GM23338 (cell line): ENCODE measurements around the gene DYRK3. TPM values are rescaled to one million over a fixed set of nuclear protein-coding genes. Genes with fewer than 3 reads are reported as not detected.

ENCODE experiments used
- ATAC-seq: fragments of 200-7000 bp; cut with Tn5 transposase; 3 replicates; pipeline ENCODE4 v1.9.1; 2020
- DNase-seq: peaks from one replicate; pipeline ENCODE4 v3.0.0-alpha.2; 2015; ENCODE audit warnings: low spot score
- H2AFZ ChIP-seq: fragments of 200-600 bp; sonication (generic); 2 replicates; pipeline ENCODE4 v1.8.0; 2016; ENCODE audit warnings: antibody characterized with exemption, mild to moderate bottlenecking, moderate library complexity
- H3F3A ChIP-seq: fragments of 200-600 bp; sonication (generic); replicated peaks from 2 replicates; pipeline ENCODE4 v1.8.0; 2017; ENCODE audit warnings: antibody characterized with exemption, mixed run types, low read depth
- H3K27ac ChIP-seq: fragments of 200-600 bp; sonication (generic); 2 replicates; pipeline ENCODE4 v1.6.1; 2016; ENCODE audit warnings: low read depth
- H3K27me3 ChIP-seq: fragments of 200-600 bp; sonication (generic); 2 replicates; pipeline ENCODE4 v1.8.0; 2016; ENCODE audit warnings: mild to moderate bottlenecking, mixed run types, moderate library complexity; ENCODE audit not compliant: insufficient read depth
- H3K36me3 ChIP-seq: fragments of 200-600 bp; sonication (generic); 2 replicates; pipeline ENCODE4 v1.8.0; 2016; ENCODE audit warnings: mild to moderate bottlenecking; ENCODE audit not compliant: insufficient read depth
- H3K4me1 ChIP-seq: fragments of 200-600 bp; sonication (generic); 2 replicates; pipeline ENCODE4 v1.8.0; 2016; ENCODE audit warnings: mild to moderate bottlenecking, moderate library complexity; ENCODE audit not compliant: insufficient read depth
- H3K4me2 ChIP-seq: fragments of 200-600 bp; sonication (generic); 2 replicates; pipeline ENCODE4 v1.7.1; 2017; ENCODE audit warnings: mixed run types
- H3K4me3 ChIP-seq: fragments of 200-600 bp; sonication (generic); 2 replicates; pipeline ENCODE4 v1.6.1; 2016; ENCODE audit warnings: mixed run types
- H3K79me2 ChIP-seq: fragments of 200-600 bp; sonication (generic); replicated peaks from 2 replicates; pipeline ENCODE4 v1.8.0; 2017; ENCODE audit warnings: mild to moderate bottlenecking; ENCODE audit not compliant: insufficient read depth
- H3K9me2 ChIP-seq: fragments of 200-600 bp; sonication (generic); 2 replicates; pipeline ENCODE4 v1.8.0; 2017; ENCODE audit not compliant: insufficient read depth
- H4K20me1 ChIP-seq: fragments of 200-600 bp; sonication (generic); replicated peaks from 2 replicates; pipeline ENCODE4 v1.8.0; 2017; ENCODE audit warnings: mild to moderate bottlenecking; ENCODE audit not compliant: insufficient read depth
- H3K27ac Mint-ChIP-seq: 2 replicates; pipeline ENCODE4 v1.8.0; 2020; ENCODE audit warnings: inconsistent platforms, mild to moderate bottlenecking, moderate library complexity, mixed read lengths
- H3K27me3 Mint-ChIP-seq: 3 replicates; pipeline ENCODE4 v1.8.0; 2022; ENCODE audit warnings: low read depth, mild to moderate bottlenecking, moderate library complexity, mixed read lengths, inconsistent platforms; ENCODE audit not compliant: insufficient read depth, poor library complexity
- H3K36me3 Mint-ChIP-seq: 3 replicates; pipeline ENCODE4 v1.8.0; 2021; ENCODE audit warnings: low read depth, mild to moderate bottlenecking, inconsistent platforms, moderate library complexity, mixed read lengths
- H3K4me1 Mint-ChIP-seq: 3 replicates; pipeline ENCODE4 v1.8.0; 2020; ENCODE audit warnings: mild to moderate bottlenecking, inconsistent platforms, mixed read lengths
- H3K4me3 Mint-ChIP-seq: 3 replicates; pipeline ENCODE4 v1.8.0; 2021; ENCODE audit warnings: moderate library complexity, mild to moderate bottlenecking, inconsistent platforms, mixed read lengths
- H3K9me3 Mint-ChIP-seq: 3 replicates; pipeline ENCODE4 v1.8.0; 2020; ENCODE audit warnings: moderate library complexity, mild to moderate bottlenecking, inconsistent platforms, mixed read lengths
- CREB1 ChIP-seq: fragments of 250-450 bp; sonication (Bioruptor Pico); IDR thresholded peaks from 2 replicates; pipeline ENCODE4 v1.5.0; 2020; ENCODE audit warnings: low read depth, mild to moderate bottlenecking, moderate library complexity
- EZH2 ChIP-seq: fragments of 200-600 bp; sonication (generic); IDR thresholded peaks from one replicate; pipeline ENCODE4 v1.8.0; 2017; ENCODE audit warnings: antibody characterized with exemption, mild to moderate bottlenecking, low read depth; ENCODE audit not compliant: unreplicated experiment
- JUNB ChIP-seq: IDR thresholded peaks from one replicate; pipeline ENCODE4 v1.6.1; 2016; ENCODE audit warnings: antibody characterized with exemption; ENCODE audit not compliant: unreplicated experiment
- NANOG ChIP-seq: IDR thresholded peaks from 2 replicates; pipeline ENCODE4 v1.6.1; 2016; ENCODE audit warnings: antibody characterized with exemption, borderline replicate concordance
- POLR2AphosphoS5 ChIP-seq: IDR thresholded peaks from 2 replicates; pipeline ENCODE4 v1.6.1; 2016; ENCODE audit warnings: antibody characterized with exemption, low read depth
- STAT1 ChIP-seq: IDR thresholded peaks from one replicate; pipeline ENCODE4 v1.6.1; 2016; ENCODE audit warnings: antibody characterized with exemption; ENCODE audit not compliant: unreplicated experiment
- ZNF114 ChIP-seq: fragments of 250-450 bp; sonication (Bioruptor Pico); IDR thresholded peaks from 2 replicates; pipeline ENCODE4 v1.5.0; 2020; ENCODE audit warnings: mild to moderate bottlenecking, moderate library complexity
- ZNF331 ChIP-seq: fragments of 250-450 bp; sonication (Bioruptor Pico); IDR thresholded peaks from 2 replicates; pipeline ENCODE4 v1.5.0; 2020; ENCODE audit warnings: low read depth, mild to moderate bottlenecking, moderate library complexity
- polyA plus RNA-seq: library from polyadenylated mRNA; unstranded; fragments of >200 nt; fragmentation: Nextera tagmentation; extraction: Ambion mirVana; gene quantifications from 2 replicates; pipeline ENCODE4 v1.2.1, GENCODE V29; 2016
- total RNA-seq: library from RNA; depleted of rRNA; stranded (reverse); fragments of >200 nt; shearing (Covaris generic); gene quantifications from 2 replicates; pipeline ENCODE4 v1.2.3, GENCODE V29; 2014
- TF ChIP-seq, protein P1 (sequence below): fragments of 250-450 bp; sonication (Bioruptor Pico); IDR thresholded peaks from 2 replicates; pipeline ENCODE4 v1.5.0; 2020; ENCODE audit warnings: mild to moderate bottlenecking, moderate library complexity
- TF ChIP-seq, protein P2 (sequence below): IDR thresholded peaks from 2 replicates; pipeline ENCODE4 v1.6.1; 2016; ENCODE audit warnings: antibody characterized with exemption

DYRK3 gene
- total and polyA plus RNA-seq, 2 experiments from 2014 or later: 2.9 to 9.5 TPM

DNA sequence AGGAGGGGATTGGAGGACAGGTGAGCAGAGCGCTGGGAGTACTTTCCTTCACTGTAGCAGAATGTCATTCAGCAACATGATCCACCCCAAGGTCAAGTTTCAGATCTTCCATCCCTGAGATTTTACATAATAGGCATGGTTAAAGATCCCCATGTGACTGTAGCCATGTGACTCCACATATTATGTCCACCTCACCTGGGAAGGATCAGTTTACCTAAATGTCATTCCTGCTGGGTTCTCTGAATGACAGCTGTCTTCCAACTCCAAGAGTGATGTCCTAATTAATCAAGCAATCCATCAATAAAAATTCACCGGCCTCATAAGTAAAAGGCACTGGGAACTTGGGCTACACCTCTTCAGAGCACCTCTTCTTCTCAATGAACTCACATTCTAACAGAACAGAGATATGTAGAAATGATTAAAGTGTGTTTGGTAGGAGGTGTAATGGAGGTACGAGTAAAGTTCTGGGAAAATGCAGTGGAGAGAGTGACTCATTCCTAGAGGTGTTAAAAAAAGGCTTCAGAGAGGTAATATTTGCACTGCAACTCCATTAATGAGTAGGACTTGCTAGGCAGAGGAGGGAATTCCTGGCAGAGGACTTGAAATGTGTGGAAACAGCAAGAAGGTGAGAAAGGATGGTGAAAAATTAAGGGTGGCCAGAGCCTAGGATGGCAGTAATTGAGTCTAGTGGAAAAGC is 27.2 kb downstream of the DYRK3 start:
- H3K9me2 ChIP-seq: no peaks in the 10 kb centered on the region
- H3F3A ChIP-seq: 0 out of 2 replicates have a peak, but pooled peaks cover 4% of the 10 kb centered on the region
- H3K4me1 Mint-ChIP-seq: peaks cover 19% of the 10 kb centered on the region
- H4K20me1 ChIP-seq: no peaks in the 10 kb centered on the region
- H3K4me1 ChIP-seq: peaks cover 13% of the 10 kb centered on the region; the same call in 1 of the 2 replicates
- no peaks in the 10 kb centered on the region for H3K36me3 Mint-ChIP-seq
- H3K36me3 ChIP-seq: no peaks in the 10 kb centered on the region
- no peak overlapping the region for H3K4me3 Mint-ChIP-seq
- no peak overlapping the region for H3K27ac ChIP-seq
- no peak overlapping the region for H3K4me2 ChIP-seq
- no peak for ATAC-seq
- no peak overlapping the region for H3K27ac Mint-ChIP-seq
- H3K27me3 ChIP-seq: peaks cover 37% of the 10 kb centered on the region
- peaks cover 22% of the 10 kb centered on the region for H3K27me3 Mint-ChIP-seq
- H3K79me2 ChIP-seq: no peaks in the 10 kb centered on the region
- H3K4me3 ChIP-seq: no peak overlapping the region
- no peak for DNase-seq
- TF ChIP-seq EZH2: no peak
- TF ChIP-seq, protein P1, sequence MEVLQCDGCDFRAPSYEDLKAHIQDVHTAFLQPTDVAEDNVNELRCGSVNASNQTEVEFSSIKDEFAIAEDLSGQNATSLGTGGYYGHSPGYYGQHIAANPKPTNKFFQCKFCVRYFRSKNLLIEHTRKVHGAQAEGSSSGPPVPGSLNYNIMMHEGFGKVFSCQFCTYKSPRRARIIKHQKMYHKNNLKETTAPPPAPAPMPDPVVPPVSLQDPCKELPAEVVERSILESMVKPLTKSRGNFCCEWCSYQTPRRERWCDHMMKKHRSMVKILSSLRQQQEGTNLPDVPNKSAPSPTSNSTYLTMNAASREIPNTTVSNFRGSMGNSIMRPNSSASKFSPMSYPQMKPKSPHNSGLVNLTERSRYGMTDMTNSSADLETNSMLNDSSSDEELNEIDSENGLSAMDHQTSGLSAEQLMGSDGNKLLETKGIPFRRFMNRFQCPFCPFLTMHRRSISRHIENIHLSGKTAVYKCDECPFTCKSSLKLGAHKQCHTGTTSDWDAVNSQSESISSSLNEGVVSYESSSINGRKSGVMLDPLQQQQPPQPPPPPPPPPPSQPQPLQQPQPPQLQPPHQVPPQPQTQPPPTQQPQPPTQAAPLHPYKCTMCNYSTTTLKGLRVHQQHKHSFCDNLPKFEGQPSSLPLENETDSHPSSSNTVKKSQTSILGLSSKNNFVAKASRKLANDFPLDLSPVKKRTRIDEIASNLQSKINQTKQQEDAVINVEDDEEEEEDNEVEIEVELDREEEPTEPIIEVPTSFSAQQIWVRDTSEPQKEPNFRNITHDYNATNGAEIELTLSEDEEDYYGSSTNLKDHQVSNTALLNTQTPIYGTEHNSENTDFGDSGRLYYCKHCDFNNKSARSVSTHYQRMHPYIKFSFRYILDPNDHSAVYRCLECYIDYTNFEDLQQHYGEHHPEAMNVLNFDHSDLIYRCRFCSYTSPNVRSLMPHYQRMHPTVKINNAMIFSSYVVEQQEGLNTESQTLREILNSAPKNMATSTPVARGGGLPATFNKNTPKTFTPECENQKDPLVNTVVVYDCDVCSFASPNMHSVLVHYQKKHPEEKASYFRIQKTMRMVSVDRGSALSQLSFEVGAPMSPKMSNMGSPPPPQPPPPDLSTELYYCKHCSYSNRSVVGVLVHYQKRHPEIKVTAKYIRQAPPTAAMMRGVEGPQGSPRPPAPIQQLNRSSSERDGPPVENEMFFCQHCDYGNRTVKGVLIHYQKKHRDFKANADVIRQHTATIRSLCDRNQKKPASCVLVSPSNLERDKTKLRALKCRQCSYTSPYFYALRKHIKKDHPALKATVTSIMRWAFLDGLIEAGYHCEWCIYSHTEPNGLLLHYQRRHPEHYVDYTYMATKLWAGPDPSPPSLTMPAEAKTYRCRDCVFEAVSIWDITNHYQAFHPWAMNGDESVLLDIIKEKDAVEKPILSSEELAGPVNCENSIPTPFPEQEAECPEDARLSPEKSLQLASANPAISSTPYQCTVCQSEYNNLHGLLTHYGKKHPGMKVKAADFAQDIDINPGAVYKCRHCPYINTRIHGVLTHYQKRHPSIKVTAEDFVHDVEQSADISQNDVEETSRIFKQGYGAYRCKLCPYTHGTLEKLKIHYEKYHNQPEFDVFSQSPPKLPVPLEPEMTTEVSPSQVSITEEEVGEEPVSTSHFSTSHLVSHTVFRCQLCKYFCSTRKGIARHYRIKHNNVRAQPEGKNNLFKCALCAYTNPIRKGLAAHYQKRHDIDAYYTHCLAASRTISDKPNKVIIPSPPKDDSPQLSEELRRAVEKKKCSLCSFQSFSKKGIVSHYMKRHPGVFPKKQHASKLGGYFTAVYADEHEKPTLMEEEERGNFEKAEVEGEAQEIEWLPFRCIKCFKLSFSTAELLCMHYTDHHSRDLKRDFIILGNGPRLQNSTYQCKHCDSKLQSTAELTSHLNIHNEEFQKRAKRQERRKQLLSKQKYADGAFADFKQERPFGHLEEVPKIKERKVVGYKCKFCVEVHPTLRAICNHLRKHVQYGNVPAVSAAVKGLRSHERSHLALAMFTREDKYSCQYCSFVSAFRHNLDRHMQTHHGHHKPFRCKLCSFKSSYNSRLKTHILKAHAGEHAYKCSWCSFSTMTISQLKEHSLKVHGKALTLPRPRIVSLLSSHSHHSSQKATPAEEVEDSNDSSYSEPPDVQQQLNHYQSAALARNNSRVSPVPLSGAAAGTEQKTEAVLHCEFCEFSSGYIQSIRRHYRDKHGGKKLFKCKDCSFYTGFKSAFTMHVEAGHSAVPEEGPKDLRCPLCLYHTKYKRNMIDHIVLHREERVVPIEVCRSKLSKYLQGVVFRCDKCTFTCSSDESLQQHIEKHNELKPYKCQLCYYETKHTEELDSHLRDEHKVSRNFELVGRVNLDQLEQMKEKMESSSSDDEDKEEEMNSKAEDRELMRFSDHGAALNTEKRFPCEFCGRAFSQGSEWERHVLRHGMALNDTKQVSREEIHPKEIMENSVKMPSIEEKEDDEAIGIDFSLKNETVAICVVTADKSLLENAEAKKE (CRISPR knock-in tag): no peak
- TF ChIP-seq ZNF331: no peak
- TF ChIP-seq, protein P2, sequence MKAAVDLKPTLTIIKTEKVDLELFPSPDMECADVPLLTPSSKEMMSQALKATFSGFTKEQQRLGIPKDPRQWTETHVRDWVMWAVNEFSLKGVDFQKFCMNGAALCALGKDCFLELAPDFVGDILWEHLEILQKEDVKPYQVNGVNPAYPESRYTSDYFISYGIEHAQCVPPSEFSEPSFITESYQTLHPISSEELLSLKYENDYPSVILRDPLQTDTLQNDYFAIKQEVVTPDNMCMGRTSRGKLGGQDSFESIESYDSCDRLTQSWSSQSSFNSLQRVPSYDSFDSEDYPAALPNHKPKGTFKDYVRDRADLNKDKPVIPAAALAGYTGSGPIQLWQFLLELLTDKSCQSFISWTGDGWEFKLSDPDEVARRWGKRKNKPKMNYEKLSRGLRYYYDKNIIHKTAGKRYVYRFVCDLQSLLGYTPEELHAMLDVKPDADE: no peak
- TF ChIP-seq NANOG: no peak
- TF ChIP-seq JUNB: no peak
- no peak for TF ChIP-seq ZNF114
- no peak for TF ChIP-seq POLR2AphosphoS5
- TF ChIP-seq STAT1: no peak
- no peak for TF ChIP-seq CREB1
- no peak overlapping the region for H2AFZ ChIP-seq
- H3K9me3 Mint-ChIP-seq: no peaks in the 10 kb centered on the region
